Panc1 (cell line): ENCODE measurements around the gene ACOX3. TPM values are rescaled to one million over a fixed set of nuclear protein-coding genes. Genes with fewer than 3 reads are reported as not detected.

Source experiments
- ATAC-seq: fragments of 200-7000 bp; cut with Tn5 transposase; 2 replicates; pipeline ENCODE4 v1.9.1; 2020; ENCODE audit warnings: mild to moderate bottlenecking, moderate library complexity
- BruUV-seq: library from RNA; stranded (reverse); fragments of 400-500 nt; replicated peaks from 2 replicates; lab custom pipeline; 2021; lab: Mats Ljungman, UMichigan
- CTCF ChIA-PET: fragments of 300-600 bp; sonication (Branson Sonifier 250); formaldehyde crosslinking; loops from one replicate; lab custom pipeline; 2022; ENCODE audit warnings: antibody characterized with exemption; lab: Charles Lee
- POLR2A ChIA-PET: fragments of 300-600 bp; sonication (Branson Sonifier 250); formaldehyde crosslinking; loops from one replicate; lab custom pipeline; 2022; ENCODE audit warnings: antibody characterized with exemption; lab: Charles Lee
- DNase-seq: peaks from one replicate; pipeline ENCODE4 v3.0.0-alpha.2; 2010; ENCODE audit warnings: low read depth, low spot score
- H3K27ac ChIP-seq: 2 replicates; pipeline ENCODE4 v1.5.1; 2011; ENCODE audit warnings: mild to moderate bottlenecking, low read length, inconsistent platforms
- H3K27me3 ChIP-seq: fragments of 200-500 bp; sonication (Bioruptor generic); 2 replicates; pipeline ENCODE4 v1.6.0; 2014; ENCODE audit warnings: low read length, inconsistent platforms; ENCODE audit not compliant: control insufficient read depth, insufficient read depth
- H3K36me3 ChIP-seq: fragments of 200-500 bp; sonication (Bioruptor generic); 2 replicates; pipeline ENCODE4 v1.5.1; 2014; ENCODE audit warnings: inconsistent platforms, mild to moderate bottlenecking, low read length, moderate library complexity; ENCODE audit not compliant: control insufficient read depth, insufficient read depth
- H3K4me1 ChIP-seq: 2 replicates; pipeline ENCODE4 v1.5.1; 2011; ENCODE audit warnings: inconsistent platforms, mild to moderate bottlenecking, low read length, moderate library complexity; ENCODE audit not compliant: control insufficient read depth, insufficient read depth
- H3K4me3 ChIP-seq, 2 experiments: 2 replicates each; pipeline ENCODE4 v1.5.1; 2011 to 2012; ENCODE audit warnings: low read depth in 2 of 2, low read length in 2 of 2, mild to moderate bottlenecking in 2 of 2, inconsistent platforms in 1 of 2, moderate library complexity in 1 of 2
- H3K9me3 ChIP-seq: fragments of 200-500 bp; sonication (Bioruptor generic); 2 replicates; pipeline ENCODE4 v1.5.1; 2014; ENCODE audit warnings: low read depth, mild to moderate bottlenecking, inconsistent platforms, low read length, moderate library complexity; ENCODE audit not compliant: control insufficient read depth, insufficient read depth
- CTCF ChIP-seq: fragments of 450-650 bp; IDR thresholded peaks from 2 replicates; pipeline ENCODE4 v1.5.1; 2017; ENCODE audit warnings: mild to moderate bottlenecking
- POLR2AphosphoS5 ChIP-seq: IDR thresholded peaks from 2 replicates; pipeline ENCODE4 v1.6.1; 2012; ENCODE audit warnings: mild to moderate bottlenecking, low read depth, low read length, moderate library complexity
- REST ChIP-seq, 2 experiments: IDR thresholded peaks; 2 replicates each; pipeline ENCODE4 v1.6.1; 2011 to 2012; ENCODE audit warnings: low read depth in 2 of 2, control low read depth in 1 of 2, low read length in 1 of 2, mild to moderate bottlenecking in 1 of 2, moderate library complexity in 1 of 2; ENCODE audit not compliant: insufficient read depth in 1 of 2
- SIN3A ChIP-seq: IDR thresholded peaks from 2 replicates; pipeline ENCODE4 v1.6.1; 2012; ENCODE audit warnings: low read depth, mild to moderate bottlenecking, low read length, moderate library complexity, borderline replicate concordance; ENCODE audit not compliant: insufficient read depth
- TCF7L2 ChIP-seq: IDR thresholded peaks from 2 replicates; pipeline ENCODE4 v1.6.1; 2011; ENCODE audit warnings: mild to moderate bottlenecking, low read depth, low read length, inconsistent platforms
- in situ Hi-C: cut with HindIII; loops from 2 replicates; pipeline ENCODE4 v1.10.0; 2016; ENCODE audit warnings: low sequenced_read_pairs, low pct_unique_long_range_greater_than_20kb
- intact Hi-C: fragments of 100-400 bp; cut with micrococcal nuclease; formaldehyde crosslinking; loops from one replicate; pipeline ENCODE4 v1.10.0; 2022; ENCODE audit not compliant: unreplicated experiment
- total RNA-seq: library from RNA; stranded (reverse); gene quantifications from one replicate; pipeline ENCODE4 v1.2.1, GENCODE V29; 2021; ENCODE audit not compliant: unreplicated experiment

Gene ACOX3
- total RNA-seq, 1 experiment from 2014 or later = 15.4 TPM

- DNase-seq = no peak
- no peaks in the 10 kb centered on the region for H3K27me3 ChIP-seq
- no peaks in the 10 kb centered on the region for H3K9me3 ChIP-seq
- no peak overlapping the region for H3K4me3 ChIP-seq
- BruUV-seq = no TSS peak
- no peak for ATAC-seq
- no peak for TF ChIP-seq POLR2AphosphoS5
- TF ChIP-seq TCF7L2 = no peak
- TF ChIP-seq CTCF = no peak
- TF ChIP-seq REST (IDR thresholded peaks at IDR 0.05; ENCODE audit: insufficient read depth in 1 of 2, low read depth in 2 of 2, low read length in 1 of 2) = no peak
- no peak for TF ChIP-seq SIN3A
- in situ Hi-C loops (no loop called here), intact Hi-C loops (no loop called here)
- no peaks in the 10 kb centered on the region for H3K4me1 ChIP-seq
- no peak overlapping the region for H3K27ac ChIP-seq
- CTCF ChIA-PET = no interaction called here
- POLR2A ChIA-PET = no interaction called here
- H3K36me3 ChIP-seq = no peaks in the 10 kb centered on the region
Measured at GRCh38 chr4:8395504-8396296, 44.8 kb downstream of the ACOX3 start.

- intact Hi-C loops (no loop called here), in situ Hi-C loops (no loop called here)
- no peak for ATAC-seq
- ChIA-PET CTCF (no interaction called here), POLR2A (no interaction called here)
- no peaks in the 10 kb centered on the region for H3K27me3 ChIP-seq
- H3K27ac ChIP-seq = no peak overlapping the region
- no peak for DNase-seq
- H3K4me3 ChIP-seq = no peak overlapping the region
- no peaks in the 10 kb centered on the region for H3K36me3 ChIP-seq
- no peaks in the 10 kb centered on the region for H3K4me1 ChIP-seq
- H3K9me3 ChIP-seq = no peaks in the 10 kb centered on the region
- no TSS peak for BruUV-seq
- TF ChIP-seq SIN3A (no peak), CTCF (no peak), REST (IDR thresholded peaks at IDR 0.05; ENCODE audit: insufficient read depth in 1 of 2, low read depth in 2 of 2, low read length in 1 of 2) (no peak), POLR2AphosphoS5 (no peak), TCF7L2 (no peak)
Measured at GRCh38 chr4:8394806-8395205, 45.7 kb downstream of the ACOX3 start.
